Measurements from ENCODE around the gene RASIP1.

Gene RASIP1

DNA sequence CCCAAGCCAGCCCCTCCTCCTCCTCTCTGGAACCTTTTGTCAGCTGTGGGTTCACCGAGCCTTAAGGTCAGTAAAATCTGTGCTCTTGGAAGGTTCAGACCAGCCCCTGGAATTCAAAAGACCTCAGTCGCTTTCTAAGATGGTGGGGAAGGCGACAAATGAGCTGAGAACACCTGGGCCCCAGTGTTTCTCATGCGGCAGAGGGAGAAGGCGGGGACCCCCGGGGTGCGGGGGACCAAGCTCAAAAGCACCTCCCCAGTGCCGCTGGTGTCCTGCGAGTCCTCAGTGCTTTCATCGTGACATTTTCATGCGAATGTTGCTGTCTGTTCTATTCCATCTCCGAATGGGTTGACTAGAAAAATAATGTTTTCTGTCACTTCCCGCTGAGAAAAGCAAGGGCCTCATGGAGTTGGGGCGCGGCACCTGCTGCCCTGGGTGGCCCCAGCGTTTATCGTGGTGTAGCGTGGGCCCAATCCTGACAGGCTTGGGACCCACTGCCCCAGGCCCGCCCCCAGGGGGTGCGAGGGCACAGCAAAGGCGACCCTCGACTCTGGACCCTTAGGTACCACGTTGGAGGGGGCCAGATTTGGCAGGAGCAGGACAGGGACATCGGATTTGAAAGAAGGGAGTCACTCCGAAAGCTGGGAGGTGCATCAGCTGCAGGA is 66.8 kb downstream of the RASIP1 start:
- no peak for DNase-seq (ENCODE audit: low read depth)

DNA sequence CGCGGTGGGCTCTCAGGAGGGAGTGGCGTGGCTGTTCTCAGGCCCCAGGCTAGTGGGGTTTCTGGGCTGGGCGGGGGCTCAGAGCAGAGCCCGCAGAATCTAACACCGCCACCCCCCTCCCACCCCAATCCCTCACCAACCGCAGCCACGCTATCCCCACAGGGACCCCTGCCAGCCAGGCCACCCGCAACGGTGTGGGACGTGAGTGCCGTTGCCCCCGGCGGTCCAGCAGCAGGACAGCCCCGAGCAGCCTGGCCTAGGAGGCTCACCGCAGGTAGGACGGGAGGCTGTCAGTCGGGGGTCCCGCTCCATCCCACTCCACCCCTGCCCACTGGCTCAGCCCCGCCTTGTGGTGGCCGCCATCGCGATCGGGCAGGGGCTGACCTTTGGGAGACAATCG is 67.4 kb downstream of the RASIP1 start, which contains the start of gene NTN5:
Gene NTN5 (minus strand): TSS at position 24 of the 400 bp plus-strand sequence. CDS start 2,031 bp downstream, outside the sequence.
- DNase-seq (ENCODE audit: low read depth) = no peak

- DNase-seq (ENCODE audit: low read depth) = no peak
These were observed 68.9 kb downstream of the RASIP1 start for GRCh38 chr19:48671446-48671995.

DNA sequence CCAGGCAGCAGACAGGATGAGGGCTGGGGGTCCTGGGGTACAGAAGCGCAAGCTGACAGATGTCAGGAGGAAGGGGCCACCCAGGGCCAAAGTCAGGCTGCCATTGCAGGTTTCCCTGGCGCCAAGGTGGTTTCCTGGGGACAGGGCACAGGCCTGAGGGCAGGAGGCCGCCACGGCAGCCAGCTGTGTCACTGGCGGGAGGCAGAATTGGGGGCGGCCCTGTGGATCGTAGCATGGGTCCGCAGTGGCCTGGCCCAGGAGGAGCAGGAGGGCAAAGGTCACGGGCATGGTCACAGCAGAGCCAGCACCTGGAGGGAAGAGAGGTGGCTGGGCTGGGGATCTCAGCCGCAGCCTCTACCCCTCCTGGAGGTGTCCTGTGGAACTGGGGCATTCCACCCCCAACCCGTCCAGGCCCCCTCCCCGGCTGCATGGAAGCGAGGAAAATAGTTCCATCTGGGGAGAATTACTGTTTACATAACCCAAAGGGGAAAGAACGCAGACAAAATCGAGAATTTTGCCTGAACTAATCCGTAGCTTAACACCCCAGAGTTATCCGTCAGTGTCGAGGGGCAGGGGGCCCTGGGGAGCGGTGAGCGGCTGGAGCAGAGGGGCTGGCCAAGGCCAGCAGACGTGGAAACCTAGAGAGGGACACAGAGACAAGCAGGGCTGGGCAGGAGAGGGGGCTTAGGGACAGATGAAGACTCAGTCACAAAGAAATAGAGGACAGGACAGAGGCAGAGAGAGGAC is 69.5 kb downstream of the RASIP1 start:
- DNase-seq (ENCODE audit: low read depth) = no peak
